Chondrocyte (in vitro differentiated cells): Measurements from ENCODE around the gene ELFN2. TPM values are rescaled to one million over a fixed set of nuclear protein-coding genes. Genes with fewer than 3 reads are reported as not detected.

Experiments
- DNase-seq: peaks from one replicate; pipeline ENCODE4 v3.0.0; 2021; ENCODE audit warnings: mixed read lengths, low spot score
- H3K27ac Mint-ChIP-seq: one replicate; pipeline ENCODE4 v1.8.0; 2021; ENCODE audit warnings: mild to moderate bottlenecking, moderate library complexity, mixed read lengths; ENCODE audit not compliant: unreplicated experiment
- H3K27me3 Mint-ChIP-seq: 2 replicates; pipeline ENCODE4 v1.8.0; 2021; ENCODE audit warnings: low read depth, mixed read lengths
- H3K36me3 Mint-ChIP-seq: 2 replicates; pipeline ENCODE4 v1.8.0; 2021; ENCODE audit warnings: low read depth, mixed read lengths
- H3K4me1 Mint-ChIP-seq: 2 replicates; pipeline ENCODE4 v1.8.0; 2021; ENCODE audit warnings: low read depth, mild to moderate bottlenecking, mixed read lengths
- H3K4me3 Mint-ChIP-seq: one replicate; pipeline ENCODE4 v1.8.0; 2021; ENCODE audit warnings: mild to moderate bottlenecking, moderate library complexity, mixed read lengths; ENCODE audit not compliant: unreplicated experiment
- H3K9me3 Mint-ChIP-seq: 2 replicates; pipeline ENCODE4 v1.8.0; 2021; ENCODE audit warnings: low read depth, mixed read lengths
- total RNA-seq: library from RNA; stranded (reverse); gene quantifications from 3 replicates; pipeline ENCODE4 v1.2.1, GENCODE V29; 2021
- TF ChIP-seq, protein P1 (sequence below): fragments of 200-600 bp; sonication (generic); IDR thresholded peaks from 2 replicates; pipeline ENCODE4 v1.5.0; 2021; ENCODE audit warnings: antibody characterized with exemption, mild to moderate bottlenecking, moderate library complexity

Gene ELFN2
- total RNA-seq, 1 donor from 2014 or later, result 0.65 TPM

DNA sequence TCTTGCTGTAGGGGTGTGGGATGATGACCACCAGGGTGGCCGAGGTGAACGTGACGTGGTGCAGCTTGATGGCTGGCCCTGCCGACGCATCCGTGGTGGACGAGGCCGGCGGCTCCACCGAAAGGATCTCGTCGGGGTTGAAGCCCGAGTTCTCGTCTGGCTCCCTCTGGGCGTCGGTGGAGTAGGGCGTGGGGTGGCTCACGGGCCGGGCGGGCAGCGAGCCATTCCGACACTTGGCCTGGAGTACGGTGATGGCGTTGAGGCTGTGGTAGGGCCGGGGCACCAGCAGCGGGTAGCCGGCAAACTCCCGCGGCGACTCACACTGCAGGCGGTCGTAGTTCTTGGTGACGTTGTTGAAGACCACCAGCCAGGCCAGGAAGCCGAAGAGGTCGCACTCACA, 52.7 kb downstream of the ELFN2 start:
- peaks cover 26% of the 10 kb centered on the region for H3K27me3 Mint-ChIP-seq
- TF ChIP-seq, protein P1, sequence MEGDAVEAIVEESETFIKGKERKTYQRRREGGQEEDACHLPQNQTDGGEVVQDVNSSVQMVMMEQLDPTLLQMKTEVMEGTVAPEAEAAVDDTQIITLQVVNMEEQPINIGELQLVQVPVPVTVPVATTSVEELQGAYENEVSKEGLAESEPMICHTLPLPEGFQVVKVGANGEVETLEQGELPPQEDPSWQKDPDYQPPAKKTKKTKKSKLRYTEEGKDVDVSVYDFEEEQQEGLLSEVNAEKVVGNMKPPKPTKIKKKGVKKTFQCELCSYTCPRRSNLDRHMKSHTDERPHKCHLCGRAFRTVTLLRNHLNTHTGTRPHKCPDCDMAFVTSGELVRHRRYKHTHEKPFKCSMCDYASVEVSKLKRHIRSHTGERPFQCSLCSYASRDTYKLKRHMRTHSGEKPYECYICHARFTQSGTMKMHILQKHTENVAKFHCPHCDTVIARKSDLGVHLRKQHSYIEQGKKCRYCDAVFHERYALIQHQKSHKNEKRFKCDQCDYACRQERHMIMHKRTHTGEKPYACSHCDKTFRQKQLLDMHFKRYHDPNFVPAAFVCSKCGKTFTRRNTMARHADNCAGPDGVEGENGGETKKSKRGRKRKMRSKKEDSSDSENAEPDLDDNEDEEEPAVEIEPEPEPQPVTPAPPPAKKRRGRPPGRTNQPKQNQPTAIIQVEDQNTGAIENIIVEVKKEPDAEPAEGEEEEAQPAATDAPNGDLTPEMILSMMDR, result no peak

DNA sequence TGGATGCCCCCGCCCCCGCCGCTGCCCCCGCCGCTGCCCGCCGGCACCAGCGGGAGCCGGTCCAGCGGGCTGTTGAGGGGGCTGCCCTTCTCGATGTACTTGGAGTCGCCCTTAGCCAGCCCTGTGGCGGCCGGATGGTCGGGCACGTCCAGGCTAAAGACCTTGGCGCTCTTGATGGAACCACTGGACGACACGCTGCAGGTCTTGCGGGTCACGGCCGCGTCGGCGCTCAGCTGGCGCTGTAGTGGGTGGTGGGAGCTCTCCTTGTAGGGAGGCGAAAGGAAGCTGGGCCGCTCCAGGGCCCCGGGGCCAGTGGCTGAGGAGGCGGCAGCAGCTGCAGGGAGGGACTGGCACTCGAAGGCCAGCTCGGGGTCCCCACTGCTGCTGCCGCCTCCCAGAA, 53.8 kb downstream of the ELFN2 start:
- no peaks in the 10 kb centered on the region for H3K9me3 Mint-ChIP-seq
- no peak overlapping the region for H3K4me3 Mint-ChIP-seq
- H3K27ac Mint-ChIP-seq, result no peak overlapping the region
- H3K27me3 Mint-ChIP-seq, result peaks cover 19% of the 10 kb centered on the region
- TF ChIP-seq, protein P1, result no peak
- H3K4me1 Mint-ChIP-seq, result no peaks in the 10 kb centered on the region
- H3K36me3 Mint-ChIP-seq, result no peaks in the 10 kb centered on the region
- DNase-seq, result no peak

More for the DNA sequence above, 52.7 kb downstream of the ELFN2 start:
- DNase-seq, result no peak
- H3K27ac Mint-ChIP-seq, result no peak overlapping the region
- no peaks in the 10 kb centered on the region for H3K36me3 Mint-ChIP-seq
- H3K4me3 Mint-ChIP-seq, result no peak overlapping the region
- H3K4me1 Mint-ChIP-seq, result no peaks in the 10 kb centered on the region
- no peaks in the 10 kb centered on the region for H3K9me3 Mint-ChIP-seq

DNA sequence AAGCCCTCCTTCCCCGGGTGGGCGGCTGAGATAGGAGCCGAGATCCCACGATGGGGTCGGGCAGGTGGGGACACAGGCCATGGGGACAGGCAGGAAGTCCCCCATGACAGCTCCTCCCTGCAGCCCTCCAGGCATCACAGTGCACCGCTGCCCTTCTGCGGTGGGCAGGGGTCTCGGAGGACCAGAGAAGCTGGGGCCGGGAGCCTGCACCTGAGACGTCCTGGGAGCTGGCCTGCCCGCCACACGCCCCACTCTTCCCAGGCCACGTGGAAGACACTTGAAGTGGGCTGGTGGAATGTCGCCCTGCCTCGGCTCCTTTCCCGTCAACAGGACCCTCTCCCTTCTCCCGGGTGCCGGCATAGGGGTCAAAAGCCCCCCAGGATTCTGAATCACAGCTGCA, 55.4 kb downstream of the ELFN2 start:
- no peak overlapping the region for H3K27ac Mint-ChIP-seq
- TF ChIP-seq, protein P1, result no peak

DNA sequence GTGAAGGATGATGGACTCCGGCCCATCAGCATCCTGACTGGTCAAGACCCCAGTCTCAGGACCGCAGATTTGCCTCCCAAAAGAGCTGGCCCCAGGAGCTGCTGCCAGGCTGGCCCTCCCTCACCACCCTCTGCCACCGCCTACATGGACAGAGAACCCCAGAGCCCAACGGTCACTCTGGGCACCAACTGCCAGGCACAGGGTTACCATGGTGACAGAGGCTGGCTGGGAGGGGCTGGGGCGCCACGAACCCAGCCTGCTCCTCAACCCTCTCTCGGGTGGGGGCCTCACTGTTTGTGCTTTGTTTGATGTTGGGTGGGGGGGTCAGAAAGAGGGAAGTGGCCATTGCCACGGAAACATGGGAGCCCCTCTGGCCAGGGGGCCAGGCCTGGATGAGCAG, 55.8 kb downstream of the ELFN2 start:
- Mint-ChIP-seq H3K27me3 (peaks cover 7% of the 10 kb centered on the region), H3K4me1 (no peaks in the 10 kb centered on the region), H3K9me3 (no peaks in the 10 kb centered on the region), H3K4me3 (no peak overlapping the region), H3K36me3 (no peaks in the 10 kb centered on the region), H3K27ac (no peak overlapping the region)
- TF ChIP-seq, protein P1, result no peak
- DNase-seq, result no peak

More for the DNA sequence above, 55.4 kb downstream of the ELFN2 start:
- DNase-seq, result no peak
- Mint-ChIP-seq H3K36me3 (no peaks in the 10 kb centered on the region), H3K9me3 (no peaks in the 10 kb centered on the region), H3K4me3 (no peak overlapping the region), H3K27me3 (peaks cover 11% of the 10 kb centered on the region), H3K4me1 (no peaks in the 10 kb centered on the region)

DNA sequence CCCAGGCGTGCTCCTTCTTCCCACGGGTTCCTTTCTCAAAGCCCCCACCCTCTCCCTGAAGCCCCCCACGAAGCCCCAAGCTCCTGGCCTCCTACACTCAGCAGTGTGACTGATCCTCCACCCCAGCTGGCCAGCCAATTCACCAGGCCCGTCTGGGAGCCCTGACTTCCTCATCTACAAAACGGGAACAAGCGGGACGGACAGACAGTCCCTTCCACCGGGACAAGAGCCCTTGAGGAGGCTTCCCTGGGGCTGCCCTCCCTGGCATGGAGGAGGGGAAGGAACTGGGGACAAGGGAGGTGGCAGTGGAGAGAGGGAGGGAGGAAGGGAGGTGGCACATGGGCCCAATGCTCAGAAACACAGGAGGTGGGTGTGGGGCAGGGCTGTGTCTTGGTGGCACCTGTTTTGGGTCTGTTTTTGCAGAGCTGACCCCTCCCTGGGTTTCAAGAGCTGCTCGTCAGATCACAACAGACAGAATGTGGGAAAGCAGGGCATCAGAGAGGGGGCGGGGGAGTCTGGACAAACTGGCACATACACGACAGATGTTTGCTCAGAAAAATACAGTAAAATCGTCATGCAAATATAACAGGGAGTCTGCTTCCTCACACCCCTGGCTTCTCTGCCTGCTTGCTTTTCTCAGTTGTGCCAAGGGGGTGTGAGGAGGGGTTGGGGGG, 56.8 kb downstream of the ELFN2 start:
- Mint-ChIP-seq H3K27ac (no peak overlapping the region), H3K27me3 (peaks cover 2% of the 10 kb centered on the region), H3K4me3 (no peak overlapping the region), H3K36me3 (no peaks in the 10 kb centered on the region), H3K9me3 (no peaks in the 10 kb centered on the region), H3K4me1 (no peaks in the 10 kb centered on the region)
- no peak for DNase-seq
- TF ChIP-seq, protein P1, result no peak
